Sigmoid colon (tissue), 3 donors: ENCODE measurements around the gene AAMP.

Experiments used
- POLR2A ChIP-seq, 2 donors: fragments of 450-650 bp; IDR thresholded peaks; one replicate each; pipeline ENCODE4 v1.6.1; 2016; ENCODE audit warnings: antibody characterized with exemption in 2 of 2, mild to moderate bottlenecking in 2 of 2, moderate library complexity in 2 of 2
- TF ChIP-seq, protein P1 (sequence below), 4 experiments: fragments of 450-650 bp in 3 of 4; fragments of 200-600 bp in 1 of 4; IDR thresholded peaks; one replicate each; pipeline ENCODE4 v1.5.1; 2016 to 2019; ENCODE audit warnings: antibody characterized with exemption in 4 of 4, mild to moderate bottlenecking in 3 of 4, moderate library complexity in 2 of 4

- peak in 1 of 2 donors; percentile 61 for TF ChIP-seq POLR2A (IDR thresholded peaks at IDR 0.05)
- TF ChIP-seq, protein P1, sequence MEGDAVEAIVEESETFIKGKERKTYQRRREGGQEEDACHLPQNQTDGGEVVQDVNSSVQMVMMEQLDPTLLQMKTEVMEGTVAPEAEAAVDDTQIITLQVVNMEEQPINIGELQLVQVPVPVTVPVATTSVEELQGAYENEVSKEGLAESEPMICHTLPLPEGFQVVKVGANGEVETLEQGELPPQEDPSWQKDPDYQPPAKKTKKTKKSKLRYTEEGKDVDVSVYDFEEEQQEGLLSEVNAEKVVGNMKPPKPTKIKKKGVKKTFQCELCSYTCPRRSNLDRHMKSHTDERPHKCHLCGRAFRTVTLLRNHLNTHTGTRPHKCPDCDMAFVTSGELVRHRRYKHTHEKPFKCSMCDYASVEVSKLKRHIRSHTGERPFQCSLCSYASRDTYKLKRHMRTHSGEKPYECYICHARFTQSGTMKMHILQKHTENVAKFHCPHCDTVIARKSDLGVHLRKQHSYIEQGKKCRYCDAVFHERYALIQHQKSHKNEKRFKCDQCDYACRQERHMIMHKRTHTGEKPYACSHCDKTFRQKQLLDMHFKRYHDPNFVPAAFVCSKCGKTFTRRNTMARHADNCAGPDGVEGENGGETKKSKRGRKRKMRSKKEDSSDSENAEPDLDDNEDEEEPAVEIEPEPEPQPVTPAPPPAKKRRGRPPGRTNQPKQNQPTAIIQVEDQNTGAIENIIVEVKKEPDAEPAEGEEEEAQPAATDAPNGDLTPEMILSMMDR (IDR thresholded peaks at IDR 0.05) = no peak
These were observed 12.4 kb upstream of the AAMP start for GRCh38 chr2:218282173-218282991.
